KMS-11 (cell line): Measurements from ENCODE around the gene ITCH.
"Not testable (repeated sequence)": the region's sequence is repeated elsewhere in the genome, so short reads cannot be mapped to it uniquely, and the experiment has no call there.

Experiments
- H2AFZ ChIP-seq: fragments of 200-600 bp; sonication (generic); 2 replicates; pipeline ENCODE4 v1.6.1; 2016; ENCODE audit warnings: antibody characterized with exemption, mixed run types, low read depth
- H3K27ac ChIP-seq: fragments of 200-600 bp; sonication (generic); 2 replicates; pipeline ENCODE4 v1.6.1; 2016; ENCODE audit warnings: mild to moderate bottlenecking, mixed run types
- H3K27me3 ChIP-seq: fragments of 200-600 bp; sonication (generic); 2 replicates; pipeline ENCODE4 v1.6.1; 2017; ENCODE audit warnings: mild to moderate bottlenecking, low read depth, mixed run types, moderate library complexity; ENCODE audit not compliant: insufficient read depth
- H3K36me3 ChIP-seq: fragments of 200-600 bp; sonication (generic); 2 replicates; pipeline ENCODE4 v1.6.1; 2017; ENCODE audit warnings: mild to moderate bottlenecking, mixed run types; ENCODE audit not compliant: insufficient read depth
- H3K4me1 ChIP-seq: fragments of 200-600 bp; sonication (generic); 2 replicates; pipeline ENCODE4 v1.6.1; 2016; ENCODE audit warnings: mild to moderate bottlenecking, low read depth, mixed run types; ENCODE audit not compliant: poor library complexity, severe bottlenecking
- H3K4me2 ChIP-seq: fragments of 200-600 bp; sonication (generic); 2 replicates; pipeline ENCODE4 v1.7.0; 2016; ENCODE audit warnings: mild to moderate bottlenecking, mixed run types
- H3K4me3 ChIP-seq: fragments of 200-600 bp; sonication (generic); IDR thresholded peaks from 2 replicates; pipeline ENCODE4 v1.6.1; 2017; ENCODE audit warnings: low read depth, low read length, mixed read lengths; ENCODE audit not compliant: insufficient read depth
- H3K79me2 ChIP-seq: fragments of 200-600 bp; sonication (generic); 2 replicates; pipeline ENCODE4 v1.6.1; 2016; ENCODE audit warnings: low read depth, mixed run types; ENCODE audit not compliant: insufficient read depth
- H3K9ac ChIP-seq: fragments of 200-600 bp; sonication (generic); 2 replicates; pipeline ENCODE4 v1.6.1; 2016; ENCODE audit warnings: mild to moderate bottlenecking, mixed run types
- H4K20me1 ChIP-seq: fragments of 200-600 bp; sonication (generic); 2 replicates; pipeline ENCODE4 v1.6.1; 2016; ENCODE audit warnings: mild to moderate bottlenecking, mixed run types; ENCODE audit not compliant: insufficient read depth
- TF ChIP-seq, protein P1 (sequence below): fragments of 200-600 bp; sonication (generic); conservative IDR thresholded peaks from 2 replicates; pipeline ENCODE4 v1.6.1; 2017; ENCODE audit warnings: low read depth, mild to moderate bottlenecking, antibody characterized with exemption, low read length, moderate library complexity, mixed read lengths

ITCH gene

DNA sequence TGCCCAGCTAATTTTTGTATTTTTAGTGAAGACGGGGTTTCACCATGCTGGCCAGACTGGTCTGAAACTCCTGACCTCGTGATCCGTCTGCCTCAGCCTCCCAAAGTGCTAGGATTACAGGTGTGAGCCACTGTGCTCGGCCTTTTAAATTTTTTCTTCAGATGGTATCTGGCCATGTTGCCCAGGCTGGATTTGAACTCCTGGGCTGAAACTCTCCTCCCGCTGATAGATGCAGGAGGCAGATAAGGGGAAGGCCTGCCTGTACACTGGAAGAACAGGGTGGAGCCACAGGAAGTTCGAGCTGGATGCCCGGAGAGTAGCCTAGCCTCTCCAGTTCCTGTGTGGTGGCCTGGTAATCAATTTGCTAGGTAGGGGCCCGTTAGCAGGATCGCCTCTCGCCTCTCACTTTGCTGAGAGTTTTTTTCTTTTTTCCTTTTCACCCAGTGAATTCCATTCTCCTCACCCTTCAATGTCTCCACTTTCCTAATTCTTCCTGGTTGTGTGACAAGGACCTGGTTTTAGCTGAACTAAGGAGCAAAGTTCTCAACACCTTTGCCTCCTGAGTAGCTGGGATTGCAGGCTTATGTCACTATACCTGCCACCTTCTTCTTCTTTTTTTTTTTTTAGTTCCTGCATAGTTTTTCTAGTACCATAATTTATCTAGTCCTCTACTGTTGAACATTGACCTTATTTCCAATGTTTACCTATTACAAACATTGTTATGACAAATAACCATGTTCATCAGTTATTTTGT lies 19.4 kb upstream of the ITCH start:
- H3K9ac ChIP-seq = no peak overlapping the region
- H3K27me3 ChIP-seq = no peaks in the 10 kb centered on the region
- H3K27ac ChIP-seq = no peak overlapping the region
- no peaks in the 10 kb centered on the region for H3K4me1 ChIP-seq
- H3K4me3 ChIP-seq = no peak overlapping the region
- H3K79me2 ChIP-seq = no peaks in the 10 kb centered on the region
- H3K4me2 ChIP-seq = no peak overlapping the region
- no peaks in the 10 kb centered on the region for H4K20me1 ChIP-seq
- TF ChIP-seq, protein P1, sequence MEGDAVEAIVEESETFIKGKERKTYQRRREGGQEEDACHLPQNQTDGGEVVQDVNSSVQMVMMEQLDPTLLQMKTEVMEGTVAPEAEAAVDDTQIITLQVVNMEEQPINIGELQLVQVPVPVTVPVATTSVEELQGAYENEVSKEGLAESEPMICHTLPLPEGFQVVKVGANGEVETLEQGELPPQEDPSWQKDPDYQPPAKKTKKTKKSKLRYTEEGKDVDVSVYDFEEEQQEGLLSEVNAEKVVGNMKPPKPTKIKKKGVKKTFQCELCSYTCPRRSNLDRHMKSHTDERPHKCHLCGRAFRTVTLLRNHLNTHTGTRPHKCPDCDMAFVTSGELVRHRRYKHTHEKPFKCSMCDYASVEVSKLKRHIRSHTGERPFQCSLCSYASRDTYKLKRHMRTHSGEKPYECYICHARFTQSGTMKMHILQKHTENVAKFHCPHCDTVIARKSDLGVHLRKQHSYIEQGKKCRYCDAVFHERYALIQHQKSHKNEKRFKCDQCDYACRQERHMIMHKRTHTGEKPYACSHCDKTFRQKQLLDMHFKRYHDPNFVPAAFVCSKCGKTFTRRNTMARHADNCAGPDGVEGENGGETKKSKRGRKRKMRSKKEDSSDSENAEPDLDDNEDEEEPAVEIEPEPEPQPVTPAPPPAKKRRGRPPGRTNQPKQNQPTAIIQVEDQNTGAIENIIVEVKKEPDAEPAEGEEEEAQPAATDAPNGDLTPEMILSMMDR = no peak
- no peaks in the 10 kb centered on the region for H3K36me3 ChIP-seq
- no peak overlapping the region for H2AFZ ChIP-seq

DNA sequence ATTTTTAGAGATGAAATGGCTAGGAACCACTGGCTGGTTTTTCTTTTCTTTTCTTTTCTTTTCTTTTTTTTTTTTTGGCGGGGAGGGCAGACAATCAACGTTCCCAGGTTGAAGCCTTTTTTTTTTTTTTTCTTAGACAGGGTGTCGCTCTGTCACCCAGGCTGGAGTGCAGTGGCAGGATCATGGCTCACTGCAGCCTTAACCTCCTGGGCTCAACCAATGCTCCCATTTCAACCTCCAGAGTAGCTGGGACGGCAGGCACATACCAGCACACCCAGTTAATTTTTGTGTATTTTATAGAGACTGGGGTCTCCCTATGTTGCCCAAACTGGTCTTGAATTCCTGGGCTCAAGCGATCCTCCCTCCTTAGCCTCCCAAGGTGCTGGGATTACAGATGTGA lies 18.8 kb upstream of the ITCH start:
- H3K27ac ChIP-seq = no peak overlapping the region

DNA sequence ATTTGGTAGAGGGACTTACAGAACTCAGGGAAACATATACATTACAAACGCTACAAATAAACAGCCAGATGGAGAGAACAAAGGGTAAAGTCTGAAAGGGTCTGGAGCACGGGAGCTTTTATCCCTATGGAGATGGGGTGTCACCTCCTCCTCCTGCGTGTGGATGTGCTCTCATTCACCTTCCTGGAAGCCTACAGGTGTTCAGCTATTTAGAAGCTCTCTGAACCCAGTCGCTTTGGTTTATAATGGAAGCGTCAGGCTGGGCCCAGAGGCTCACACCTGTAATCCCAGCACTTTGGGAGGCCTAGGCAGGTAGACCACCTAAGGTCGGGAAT lies 17.7 kb upstream of the ITCH start:
- H3K27ac ChIP-seq = no peak overlapping the region
- TF ChIP-seq, protein P1 = no peak
- H3K9ac ChIP-seq = no peak overlapping the region
- H3K4me3 ChIP-seq = no peak overlapping the region
- H4K20me1 ChIP-seq = no peaks in the 10 kb centered on the region
- H2AFZ ChIP-seq = no peak overlapping the region
- no peaks in the 10 kb centered on the region for H3K79me2 ChIP-seq
- H3K4me2 ChIP-seq = no peak overlapping the region
- no peaks in the 10 kb centered on the region for H3K4me1 ChIP-seq
- no peaks in the 10 kb centered on the region for H3K27me3 ChIP-seq
- H3K36me3 ChIP-seq = no peaks in the 10 kb centered on the region

More for the DNA sequence above, 18.8 kb upstream of the ITCH start:
- TF ChIP-seq, protein P1 = no peak
- Histone ChIP-seq H3K4me1 (no peaks in the 10 kb centered on the region), H2AFZ (no peak overlapping the region), H3K36me3 (no peaks in the 10 kb centered on the region), H3K9ac (no peak overlapping the region), H3K4me3 (no peak overlapping the region), H3K4me2 (no peak overlapping the region), H4K20me1 (no peaks in the 10 kb centered on the region), H3K27me3 (no peaks in the 10 kb centered on the region), H3K79me2 (no peaks in the 10 kb centered on the region)

DNA sequence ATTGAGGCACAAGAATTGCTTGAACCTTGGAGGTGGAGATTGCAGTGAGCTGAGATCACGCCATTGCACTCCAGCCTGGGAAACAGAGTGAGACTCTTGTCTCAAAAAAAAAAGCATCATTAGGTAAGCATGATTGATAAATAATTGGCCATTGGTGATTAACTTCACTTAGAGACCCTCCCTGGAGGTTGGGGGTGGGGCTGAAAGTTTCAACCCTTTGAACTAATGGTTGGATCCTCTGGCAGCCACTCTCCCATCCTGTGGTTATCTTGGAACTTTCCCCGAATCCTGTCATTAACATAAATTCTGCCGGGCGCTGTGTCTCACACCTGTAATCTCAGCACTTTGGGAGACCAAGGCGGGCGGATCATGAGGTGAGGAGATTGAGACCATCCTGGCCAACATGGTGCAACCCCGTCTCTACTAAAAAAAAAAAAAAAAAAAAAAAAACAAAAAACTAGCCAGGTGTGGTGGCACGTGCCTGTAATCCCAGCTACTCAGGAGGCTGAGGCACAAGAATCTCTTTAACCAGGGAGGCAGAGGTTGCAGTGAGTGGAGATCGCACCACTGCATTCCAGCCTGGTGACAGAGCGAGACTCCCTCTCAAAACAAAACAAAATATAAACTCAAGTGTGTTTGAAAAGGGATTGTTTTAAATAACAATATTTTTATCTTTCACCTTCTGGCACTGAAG lies 17.1 kb upstream of the ITCH start:
- H3K4me1 ChIP-seq, H3K79me2 ChIP-seq, H3K4me3 ChIP-seq, H3K9ac ChIP-seq, H4K20me1 ChIP-seq, H3K27ac ChIP-seq, H2AFZ ChIP-seq, H3K27me3 ChIP-seq, H3K4me2 ChIP-seq, H3K36me3 ChIP-seq: not testable (repeated sequence)

DNA sequence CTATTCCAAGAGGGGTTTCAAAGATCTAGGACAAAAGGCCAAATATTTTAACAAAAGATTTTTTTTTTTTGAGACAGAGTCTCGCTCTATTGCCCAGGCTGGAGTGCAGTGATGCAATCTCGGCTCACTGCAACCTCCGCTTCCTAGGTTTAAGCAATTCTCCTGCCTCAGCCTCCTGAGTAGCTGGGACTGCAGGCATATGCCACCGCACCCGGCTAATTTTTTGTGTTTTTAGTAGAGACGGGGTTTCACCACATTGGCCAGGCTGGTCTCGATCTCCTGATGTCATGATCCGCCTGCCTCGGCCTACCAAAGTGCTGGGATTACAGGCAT lies 16.6 kb upstream of the ITCH start:
- H3K4me3 ChIP-seq, H3K9ac ChIP-seq, H3K79me2 ChIP-seq, H4K20me1 ChIP-seq, H3K36me3 ChIP-seq, H3K27ac ChIP-seq, H3K4me1 ChIP-seq, H3K4me2 ChIP-seq, H3K27me3 ChIP-seq, H2AFZ ChIP-seq: not testable (repeated sequence)
